ENCODE data around the gene XAGE3. TPM values are rescaled to one million over a fixed set of nuclear protein-coding genes. Genes with fewer than 3 reads are reported as not detected.
"Not testable (repeated sequence)": the region's sequence is repeated elsewhere in the genome, so short reads cannot be mapped to it uniquely, and the experiment has no call there.

The XAGE3 gene
- not detected for polyA plus RNA-seq (2013)

DNA sequence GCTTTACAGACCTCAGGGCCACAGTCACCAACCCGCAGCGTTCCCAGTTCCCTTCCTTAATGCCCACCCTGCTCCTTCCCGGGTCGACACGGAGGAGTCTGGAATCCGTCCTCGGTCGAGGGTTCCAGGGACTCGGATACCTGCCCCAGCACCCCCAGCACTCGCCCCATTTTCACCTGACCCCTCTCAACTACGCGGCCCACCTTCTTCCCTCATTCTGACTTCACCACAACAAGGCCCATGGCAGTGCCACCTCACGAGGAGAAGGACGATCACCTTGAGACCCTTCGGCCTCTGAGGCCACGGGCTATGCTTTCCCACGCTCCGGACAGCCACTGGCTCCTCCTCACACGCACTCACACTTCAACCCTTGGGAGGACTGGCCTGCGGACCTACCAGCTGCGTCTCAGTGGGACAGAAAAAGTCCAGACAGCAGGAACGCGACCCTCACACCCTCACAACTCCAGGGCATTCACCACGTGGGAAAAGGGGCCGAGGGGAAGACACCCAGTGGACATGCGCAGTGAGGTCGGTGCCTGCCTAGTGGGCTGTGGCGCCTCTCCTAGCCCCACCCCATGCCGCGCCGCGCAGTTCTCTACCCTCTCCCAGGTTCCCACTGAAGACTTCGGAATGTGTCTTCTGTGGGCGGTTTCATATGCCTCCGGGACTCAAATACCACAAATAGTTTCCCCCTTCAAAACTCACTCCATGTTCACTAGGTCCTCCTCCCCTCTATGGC, at the start of gene XAGE3:
XAGE3 (minus strand) TSS at position 474 of the 739 bp plus-strand sequence. CDS start 950 bp downstream, outside the sequence.
- Histone ChIP-seq H3K4me3 (ENCODE audit: control insufficient read depth in 1 of 7, extremely low read depth in 1 of 7, insufficient read depth in 4 of 7, low read depth in 2 of 7, low read length in 6 of 7) (no peak within 1 kb of the TSS), H3K4me1 (ENCODE audit: control extremely low read depth in 1 of 4, control insufficient read depth in 4 of 4, insufficient read depth in 4 of 4, low read length in 3 of 4) (no peaks in the 10 kb centered on the region), H3K9me3 (ENCODE audit: control extremely low read depth in 1 of 5, control insufficient read depth in 4 of 5, insufficient read depth in 2 of 5, low read depth in 1 of 5, low read length in 4 of 5) (no peaks in the 10 kb centered on the region), H3K36me3 (ENCODE audit: control insufficient read depth in 4 of 4, insufficient read depth in 4 of 4, low read length in 3 of 4) (no peaks in the 10 kb centered on the region), H3K27ac (ENCODE audit: insufficient read depth in 1 of 2, low read depth in 1 of 2, low read length in 2 of 2, poor library complexity in 1 of 2, severe bottlenecking in 2 of 2) (no peak within 1 kb of the TSS), H3K27me3 (replicated peaks in 2 of 5; ENCODE audit: control insufficient read depth in 4 of 5, insufficient read depth in 5 of 5, low read length in 4 of 5) (peaks cover 0 to 36% (median 0%) of the 10 kb centered on the region in 5 experiments)
- ChIA-PET POLR2A (no interaction called here), CTCF (no interaction called here)
- 81% methylated on average over 25 of the region's 35 CpGs for WGBS (ENCODE audit: insufficient coverage)
- no peak for DNase-seq

DNA sequence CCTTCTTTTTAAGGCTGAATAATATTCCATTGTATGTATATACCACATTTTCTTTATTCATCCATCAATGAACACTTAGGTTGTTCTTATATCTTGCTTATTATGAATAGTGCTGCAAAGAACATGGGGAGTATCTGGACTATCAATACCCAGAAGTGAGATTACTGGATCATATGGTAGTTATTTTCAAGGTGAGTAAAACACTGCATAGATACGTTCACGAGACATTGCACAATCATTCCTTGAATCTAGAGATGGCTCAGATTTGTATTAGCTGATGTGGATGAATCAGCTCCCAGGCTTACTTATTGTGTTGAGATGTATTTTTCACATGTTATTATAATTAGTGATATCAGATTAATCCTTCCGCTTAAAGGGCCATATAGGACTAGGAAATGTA, 46.8 kb upstream of the XAGE3 start:
- H3K27me3 ChIP-seq (replicated peaks in 2 of 5; ENCODE audit: control insufficient read depth in 4 of 5, insufficient read depth in 5 of 5, low read length in 4 of 5); H3K36me3 ChIP-seq (ENCODE audit: control insufficient read depth in 4 of 4, insufficient read depth in 4 of 4, low read length in 3 of 4); H3K27ac ChIP-seq (ENCODE audit: insufficient read depth in 1 of 2, low read depth in 1 of 2, low read length in 2 of 2, poor library complexity in 1 of 2, severe bottlenecking in 2 of 2); POLR2A ChIA-PET; H3K4me3 ChIP-seq (ENCODE audit: control insufficient read depth in 1 of 7, extremely low read depth in 1 of 7, insufficient read depth in 4 of 7, low read depth in 2 of 7, low read length in 6 of 7); DNase-seq; H3K4me1 ChIP-seq (ENCODE audit: control extremely low read depth in 1 of 4, control insufficient read depth in 4 of 4, insufficient read depth in 4 of 4, low read length in 3 of 4); H3K9me3 ChIP-seq (ENCODE audit: control extremely low read depth in 1 of 5, control insufficient read depth in 4 of 5, insufficient read depth in 2 of 5, low read depth in 1 of 5, low read length in 4 of 5); CTCF ChIA-PET: not testable (repeated sequence)
- no CpG with 5 or more reads among the region's 3 CpGs for WGBS (ENCODE audit: insufficient coverage)

GRCh38 chrX:52913681-52914080, 45.8 kb upstream of the XAGE3 start:
- CTCF ChIA-PET; DNase-seq; H3K4me3 ChIP-seq (ENCODE audit: control insufficient read depth in 1 of 7, extremely low read depth in 1 of 7, insufficient read depth in 4 of 7, low read depth in 2 of 7, low read length in 6 of 7); H3K27ac ChIP-seq (ENCODE audit: insufficient read depth in 1 of 2, low read depth in 1 of 2, low read length in 2 of 2, poor library complexity in 1 of 2, severe bottlenecking in 2 of 2); H3K4me1 ChIP-seq (ENCODE audit: control extremely low read depth in 1 of 4, control insufficient read depth in 4 of 4, insufficient read depth in 4 of 4, low read length in 3 of 4); H3K9me3 ChIP-seq (ENCODE audit: control extremely low read depth in 1 of 5, control insufficient read depth in 4 of 5, insufficient read depth in 2 of 5, low read depth in 1 of 5, low read length in 4 of 5); H3K27me3 ChIP-seq (replicated peaks in 2 of 5; ENCODE audit: control insufficient read depth in 4 of 5, insufficient read depth in 5 of 5, low read length in 4 of 5); POLR2A ChIA-PET; H3K36me3 ChIP-seq (ENCODE audit: control insufficient read depth in 4 of 4, insufficient read depth in 4 of 4, low read length in 3 of 4): not testable (repeated sequence)
- no CpG with 5 or more reads among the region's 9 CpGs for WGBS (ENCODE audit: insufficient coverage)

GRCh38 chrX:52909313-52909969, 41.6 kb upstream of the XAGE3 start:
- H3K4me1 ChIP-seq (ENCODE audit: control extremely low read depth in 1 of 4, control insufficient read depth in 4 of 4, insufficient read depth in 4 of 4, low read length in 3 of 4); H3K4me3 ChIP-seq (ENCODE audit: control insufficient read depth in 1 of 7, extremely low read depth in 1 of 7, insufficient read depth in 4 of 7, low read depth in 2 of 7, low read length in 6 of 7); H3K36me3 ChIP-seq (ENCODE audit: control insufficient read depth in 4 of 4, insufficient read depth in 4 of 4, low read length in 3 of 4); H3K27ac ChIP-seq (ENCODE audit: insufficient read depth in 1 of 2, low read depth in 1 of 2, low read length in 2 of 2, poor library complexity in 1 of 2, severe bottlenecking in 2 of 2); DNase-seq; CTCF ChIA-PET; H3K9me3 ChIP-seq (ENCODE audit: control extremely low read depth in 1 of 5, control insufficient read depth in 4 of 5, insufficient read depth in 2 of 5, low read depth in 1 of 5, low read length in 4 of 5); H3K27me3 ChIP-seq (replicated peaks in 2 of 5; ENCODE audit: control insufficient read depth in 4 of 5, insufficient read depth in 5 of 5, low read length in 4 of 5); POLR2A ChIA-PET: not testable (repeated sequence)
- no CpG with 5 or more reads among the region's 12 CpGs for WGBS (ENCODE audit: insufficient coverage)

- H3K9me3 ChIP-seq (ENCODE audit: control extremely low read depth in 1 of 5, control insufficient read depth in 4 of 5, insufficient read depth in 2 of 5, low read depth in 1 of 5, low read length in 4 of 5); DNase-seq; H3K4me1 ChIP-seq (ENCODE audit: control extremely low read depth in 1 of 4, control insufficient read depth in 4 of 4, insufficient read depth in 4 of 4, low read length in 3 of 4); H3K27me3 ChIP-seq (replicated peaks in 2 of 5; ENCODE audit: control insufficient read depth in 4 of 5, insufficient read depth in 5 of 5, low read length in 4 of 5); H3K4me3 ChIP-seq (ENCODE audit: control insufficient read depth in 1 of 7, extremely low read depth in 1 of 7, insufficient read depth in 4 of 7, low read depth in 2 of 7, low read length in 6 of 7); CTCF ChIA-PET; H3K27ac ChIP-seq (ENCODE audit: insufficient read depth in 1 of 2, low read depth in 1 of 2, low read length in 2 of 2, poor library complexity in 1 of 2, severe bottlenecking in 2 of 2); H3K36me3 ChIP-seq (ENCODE audit: control insufficient read depth in 4 of 4, insufficient read depth in 4 of 4, low read length in 3 of 4); POLR2A ChIA-PET: not testable (repeated sequence)
- WGBS (ENCODE audit: insufficient coverage) = no CpG with 5 or more reads among the region's 17 CpGs
These were observed 40.0 kb upstream of the XAGE3 start for GRCh38 chrX:52907900-52908299.

- POLR2A ChIA-PET, CTCF ChIA-PET: not testable (repeated sequence)
- no CpG with 5 or more reads among the region's 17 CpGs for WGBS (ENCODE audit: insufficient coverage)
These were observed 39.3 kb upstream of the XAGE3 start for GRCh38 chrX:52907137-52907536.

GRCh38 chrX:52906072-52906471, 38.2 kb upstream of the XAGE3 start:
- POLR2A ChIA-PET = not testable (repeated sequence)
- no CpG with 5 or more reads among the region's 4 CpGs for WGBS (ENCODE audit: insufficient coverage)

More at GRCh38 chrX:52907137-52907536, 39.3 kb upstream of the XAGE3 start:
- not testable (repeated sequence) for H3K4me1 ChIP-seq (ENCODE audit: control extremely low read depth in 1 of 4, control insufficient read depth in 4 of 4, insufficient read depth in 4 of 4, low read length in 3 of 4); H3K9me3 ChIP-seq (ENCODE audit: control extremely low read depth in 1 of 5, control insufficient read depth in 4 of 5, insufficient read depth in 2 of 5, low read depth in 1 of 5, low read length in 4 of 5); H3K27ac ChIP-seq (ENCODE audit: insufficient read depth in 1 of 2, low read depth in 1 of 2, low read length in 2 of 2, poor library complexity in 1 of 2, severe bottlenecking in 2 of 2); H3K27me3 ChIP-seq (replicated peaks in 2 of 5; ENCODE audit: control insufficient read depth in 4 of 5, insufficient read depth in 5 of 5, low read length in 4 of 5); H3K36me3 ChIP-seq (ENCODE audit: control insufficient read depth in 4 of 4, insufficient read depth in 4 of 4, low read length in 3 of 4); DNase-seq; H3K4me3 ChIP-seq (ENCODE audit: control insufficient read depth in 1 of 7, extremely low read depth in 1 of 7, insufficient read depth in 4 of 7, low read depth in 2 of 7, low read length in 6 of 7)

More at GRCh38 chrX:52906072-52906471, 38.2 kb upstream of the XAGE3 start:
- H3K27ac ChIP-seq (ENCODE audit: insufficient read depth in 1 of 2, low read depth in 1 of 2, low read length in 2 of 2, poor library complexity in 1 of 2, severe bottlenecking in 2 of 2); H3K36me3 ChIP-seq (ENCODE audit: control insufficient read depth in 4 of 4, insufficient read depth in 4 of 4, low read length in 3 of 4); H3K9me3 ChIP-seq (ENCODE audit: control extremely low read depth in 1 of 5, control insufficient read depth in 4 of 5, insufficient read depth in 2 of 5, low read depth in 1 of 5, low read length in 4 of 5); DNase-seq; H3K4me3 ChIP-seq (ENCODE audit: control insufficient read depth in 1 of 7, extremely low read depth in 1 of 7, insufficient read depth in 4 of 7, low read depth in 2 of 7, low read length in 6 of 7); H3K27me3 ChIP-seq (replicated peaks in 2 of 5; ENCODE audit: control insufficient read depth in 4 of 5, insufficient read depth in 5 of 5, low read length in 4 of 5); H3K4me1 ChIP-seq (ENCODE audit: control extremely low read depth in 1 of 4, control insufficient read depth in 4 of 4, insufficient read depth in 4 of 4, low read length in 3 of 4); CTCF ChIA-PET: not testable (repeated sequence)

All from common myeloid progenitor, CD34-positive (primary cell).